Panc1 (cell line): Measurements from ENCODE around the gene CFAP68. TPM values are rescaled to one million over a fixed set of nuclear protein-coding genes. Genes with fewer than 3 reads are reported as not detected.

Experiments
- ATAC-seq: fragments of 200-7000 bp; cut with Tn5 transposase; 2 replicates; pipeline ENCODE4 v1.9.1; 2020; ENCODE audit warnings: mild to moderate bottlenecking, moderate library complexity
- BruUV-seq: library from RNA; stranded (reverse); fragments of 400-500 nt; replicated peaks from 2 replicates; lab custom pipeline; 2021; lab: Mats Ljungman, UMichigan
- CTCF ChIA-PET: fragments of 300-600 bp; sonication (Branson Sonifier 250); formaldehyde crosslinking; loops from one replicate; lab custom pipeline; 2022; ENCODE audit warnings: antibody characterized with exemption; lab: Charles Lee
- POLR2A ChIA-PET: fragments of 300-600 bp; sonication (Branson Sonifier 250); formaldehyde crosslinking; loops from one replicate; lab custom pipeline; 2022; ENCODE audit warnings: antibody characterized with exemption; lab: Charles Lee
- DNase-seq: peaks from one replicate; pipeline ENCODE4 v3.0.0-alpha.2; 2010; ENCODE audit warnings: low read depth, low spot score
- H3K27ac ChIP-seq: 2 replicates; pipeline ENCODE4 v1.5.1; 2011; ENCODE audit warnings: mild to moderate bottlenecking, low read length, inconsistent platforms
- H3K27me3 ChIP-seq: fragments of 200-500 bp; sonication (Bioruptor generic); 2 replicates; pipeline ENCODE4 v1.6.0; 2014; ENCODE audit warnings: low read length, inconsistent platforms; ENCODE audit not compliant: control insufficient read depth, insufficient read depth
- H3K36me3 ChIP-seq: fragments of 200-500 bp; sonication (Bioruptor generic); 2 replicates; pipeline ENCODE4 v1.5.1; 2014; ENCODE audit warnings: inconsistent platforms, mild to moderate bottlenecking, low read length, moderate library complexity; ENCODE audit not compliant: control insufficient read depth, insufficient read depth
- H3K4me1 ChIP-seq: 2 replicates; pipeline ENCODE4 v1.5.1; 2011; ENCODE audit warnings: inconsistent platforms, mild to moderate bottlenecking, low read length, moderate library complexity; ENCODE audit not compliant: control insufficient read depth, insufficient read depth
- H3K4me3 ChIP-seq, 2 experiments: 2 replicates each; pipeline ENCODE4 v1.5.1; 2011 to 2012; ENCODE audit warnings: low read depth in 2 of 2, low read length in 2 of 2, mild to moderate bottlenecking in 2 of 2, inconsistent platforms in 1 of 2, moderate library complexity in 1 of 2
- H3K9me3 ChIP-seq: fragments of 200-500 bp; sonication (Bioruptor generic); 2 replicates; pipeline ENCODE4 v1.5.1; 2014; ENCODE audit warnings: low read depth, mild to moderate bottlenecking, inconsistent platforms, low read length, moderate library complexity; ENCODE audit not compliant: control insufficient read depth, insufficient read depth
- CTCF ChIP-seq: fragments of 450-650 bp; IDR thresholded peaks from 2 replicates; pipeline ENCODE4 v1.5.1; 2017; ENCODE audit warnings: mild to moderate bottlenecking
- POLR2AphosphoS5 ChIP-seq: IDR thresholded peaks from 2 replicates; pipeline ENCODE4 v1.6.1; 2012; ENCODE audit warnings: mild to moderate bottlenecking, low read depth, low read length, moderate library complexity
- REST ChIP-seq, 2 experiments: IDR thresholded peaks; 2 replicates each; pipeline ENCODE4 v1.6.1; 2011 to 2012; ENCODE audit warnings: low read depth in 2 of 2, control low read depth in 1 of 2, low read length in 1 of 2, mild to moderate bottlenecking in 1 of 2, moderate library complexity in 1 of 2; ENCODE audit not compliant: insufficient read depth in 1 of 2
- SIN3A ChIP-seq: IDR thresholded peaks from 2 replicates; pipeline ENCODE4 v1.6.1; 2012; ENCODE audit warnings: low read depth, mild to moderate bottlenecking, low read length, moderate library complexity, borderline replicate concordance; ENCODE audit not compliant: insufficient read depth
- TCF7L2 ChIP-seq: IDR thresholded peaks from 2 replicates; pipeline ENCODE4 v1.6.1; 2011; ENCODE audit warnings: mild to moderate bottlenecking, low read depth, low read length, inconsistent platforms
- in situ Hi-C: cut with HindIII; loops from 2 replicates; pipeline ENCODE4 v1.10.0; 2016; ENCODE audit warnings: low sequenced_read_pairs, low pct_unique_long_range_greater_than_20kb
- intact Hi-C: fragments of 100-400 bp; cut with micrococcal nuclease; formaldehyde crosslinking; loops from one replicate; pipeline ENCODE4 v1.10.0; 2022; ENCODE audit not compliant: unreplicated experiment
- total RNA-seq: library from RNA; stranded (reverse); gene quantifications from one replicate; pipeline ENCODE4 v1.2.1, GENCODE V29; 2021; ENCODE audit not compliant: unreplicated experiment

The CFAP68 gene
- total RNA-seq, 1 experiment from 2014 or later: 16.6 TPM

- ChIA-PET POLR2A (no interaction called here), CTCF (no interaction called here)
- no TSS peak for BruUV-seq
- Histone ChIP-seq H3K9me3 (no peaks in the 10 kb centered on the region), H3K4me3 (no peak overlapping the region), H3K27me3 (no peaks in the 10 kb centered on the region), H3K4me1 (peaks cover 11% of the 10 kb centered on the region; the same call in 1 of the 2 replicates), H3K36me3 (no peaks in the 10 kb centered on the region), H3K27ac (no peak overlapping the region)
- no peak for DNase-seq
- intact Hi-C loops: no loop called here
- no peak for TF ChIP-seq REST (IDR thresholded peaks at IDR 0.05; ENCODE audit: insufficient read depth in 1 of 2, low read depth in 2 of 2, low read length in 1 of 2)
- TF ChIP-seq TCF7L2: no peak
- no peak for TF ChIP-seq CTCF
- TF ChIP-seq SIN3A: no peak
- TF ChIP-seq POLR2AphosphoS5: no peak
- in situ Hi-C loops: no loop called here
- ATAC-seq: no peak
Observed at GRCh38 chr11:111921541-111922230, 42.3 kb downstream of the CFAP68 start.

GRCh38 chr11:111922803-111923202, 43.5 kb downstream of the CFAP68 start:
- H3K4me1 ChIP-seq: peaks cover 13% of the 10 kb centered on the region; the same call in 1 of the 2 replicates
- ChIA-PET CTCF (no interaction called here), POLR2A (no interaction called here)
- no peaks in the 10 kb centered on the region for H3K9me3 ChIP-seq
- BruUV-seq: no TSS peak
- TF ChIP-seq REST (IDR thresholded peaks at IDR 0.05; ENCODE audit: insufficient read depth in 1 of 2, low read depth in 2 of 2, low read length in 1 of 2) (no peak), SIN3A (no peak), POLR2AphosphoS5 (no peak), TCF7L2 (no peak), CTCF (no peak)
- ATAC-seq: no peak
- no peak overlapping the region for H3K27ac ChIP-seq
- in situ Hi-C loops: no loop called here
- DNase-seq: no peak
- no peak overlapping the region for H3K4me3 ChIP-seq
- no peaks in the 10 kb centered on the region for H3K36me3 ChIP-seq
- intact Hi-C loops: no loop called here
- H3K27me3 ChIP-seq: no peaks in the 10 kb centered on the region
